AG09319 (cell line): Measurements from ENCODE around the gene CIAO3.

Experiments
- DNase-seq: peaks from one replicate; pipeline ENCODE4 v3.0.0-alpha.2; 2010; ENCODE audit warnings: low read depth; ENCODE audit errors: extremely low read depth
- TF ChIP-seq, protein P1 (sequence below): IDR thresholded peaks from 2 replicates; pipeline ENCODE4 v1.5.1; 2011; ENCODE audit warnings: low read depth, mild to moderate bottlenecking, inconsistent platforms, low read length, moderate library complexity

The CIAO3 gene

DNA sequence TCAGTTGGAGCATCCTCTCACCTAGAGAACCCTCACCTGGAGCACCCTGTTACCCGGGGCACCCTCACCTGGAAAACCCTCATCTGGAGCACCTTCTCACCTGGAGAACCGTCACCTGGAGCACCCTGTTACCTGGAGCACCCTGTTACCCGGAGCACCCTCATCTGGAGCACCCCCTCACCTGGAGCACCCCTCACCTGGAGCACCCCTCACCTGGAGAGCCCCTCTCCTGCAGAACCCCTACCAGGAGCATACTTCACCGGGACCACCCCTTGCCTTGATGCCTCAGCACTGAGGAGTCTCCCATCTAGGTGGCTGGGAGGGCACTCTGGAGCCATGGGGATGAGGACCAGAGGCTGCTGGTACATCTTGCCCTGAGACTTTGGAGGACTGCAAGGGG lies 31.8 kb downstream of the CIAO3 start:
- TF ChIP-seq, protein P1, sequence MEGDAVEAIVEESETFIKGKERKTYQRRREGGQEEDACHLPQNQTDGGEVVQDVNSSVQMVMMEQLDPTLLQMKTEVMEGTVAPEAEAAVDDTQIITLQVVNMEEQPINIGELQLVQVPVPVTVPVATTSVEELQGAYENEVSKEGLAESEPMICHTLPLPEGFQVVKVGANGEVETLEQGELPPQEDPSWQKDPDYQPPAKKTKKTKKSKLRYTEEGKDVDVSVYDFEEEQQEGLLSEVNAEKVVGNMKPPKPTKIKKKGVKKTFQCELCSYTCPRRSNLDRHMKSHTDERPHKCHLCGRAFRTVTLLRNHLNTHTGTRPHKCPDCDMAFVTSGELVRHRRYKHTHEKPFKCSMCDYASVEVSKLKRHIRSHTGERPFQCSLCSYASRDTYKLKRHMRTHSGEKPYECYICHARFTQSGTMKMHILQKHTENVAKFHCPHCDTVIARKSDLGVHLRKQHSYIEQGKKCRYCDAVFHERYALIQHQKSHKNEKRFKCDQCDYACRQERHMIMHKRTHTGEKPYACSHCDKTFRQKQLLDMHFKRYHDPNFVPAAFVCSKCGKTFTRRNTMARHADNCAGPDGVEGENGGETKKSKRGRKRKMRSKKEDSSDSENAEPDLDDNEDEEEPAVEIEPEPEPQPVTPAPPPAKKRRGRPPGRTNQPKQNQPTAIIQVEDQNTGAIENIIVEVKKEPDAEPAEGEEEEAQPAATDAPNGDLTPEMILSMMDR = no peak
- DNase-seq = no peak

DNA sequence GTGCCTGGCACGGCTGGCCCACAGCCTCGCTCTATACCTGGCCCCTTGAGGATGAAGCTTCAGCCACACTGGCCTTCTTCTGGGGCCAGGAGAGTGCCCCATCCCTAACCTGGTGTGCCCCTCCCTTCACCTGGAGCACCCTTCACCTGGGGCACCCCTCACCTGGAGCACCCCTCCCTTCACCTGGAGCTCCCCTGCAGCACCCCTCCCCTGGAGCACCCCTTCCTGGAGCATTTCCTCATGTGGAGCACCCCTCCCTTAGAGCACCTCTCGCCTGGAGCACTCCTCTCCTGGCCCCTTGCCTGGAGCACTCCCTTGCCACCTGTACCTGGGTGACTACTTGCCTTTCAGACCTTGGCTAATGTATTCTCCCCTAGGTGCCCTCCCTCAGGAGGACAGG lies 32.8 kb downstream of the CIAO3 start:
- DNase-seq = no peak

DNA sequence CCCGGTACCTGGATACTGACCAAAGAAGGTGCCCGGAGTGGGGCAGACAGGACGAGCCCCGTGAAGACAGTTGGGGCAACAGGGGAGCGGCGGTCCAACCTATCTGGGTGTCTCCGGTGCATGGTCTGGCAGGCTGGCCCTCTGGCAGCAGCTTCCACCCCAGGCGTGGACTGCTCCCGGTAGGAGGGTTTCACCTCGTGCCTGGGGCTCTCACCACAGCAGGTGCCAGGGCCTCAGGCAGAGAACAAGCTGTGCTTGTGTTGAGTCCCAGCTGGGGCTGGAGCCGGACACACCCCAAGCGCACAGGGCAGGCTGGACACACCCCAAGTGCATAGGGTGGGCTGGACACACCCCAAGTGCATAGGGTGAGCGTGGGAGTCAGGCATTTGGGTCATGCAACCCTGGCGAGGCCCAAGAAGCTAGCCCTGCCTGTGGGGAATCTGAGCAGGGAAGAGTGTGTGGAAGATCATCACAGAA lies 33.7 kb downstream of the CIAO3 start:
- TF ChIP-seq, protein P1 = no peak

More for the DNA sequence above, 32.8 kb downstream of the CIAO3 start:
- TF ChIP-seq, protein P1 = no peak

DNA sequence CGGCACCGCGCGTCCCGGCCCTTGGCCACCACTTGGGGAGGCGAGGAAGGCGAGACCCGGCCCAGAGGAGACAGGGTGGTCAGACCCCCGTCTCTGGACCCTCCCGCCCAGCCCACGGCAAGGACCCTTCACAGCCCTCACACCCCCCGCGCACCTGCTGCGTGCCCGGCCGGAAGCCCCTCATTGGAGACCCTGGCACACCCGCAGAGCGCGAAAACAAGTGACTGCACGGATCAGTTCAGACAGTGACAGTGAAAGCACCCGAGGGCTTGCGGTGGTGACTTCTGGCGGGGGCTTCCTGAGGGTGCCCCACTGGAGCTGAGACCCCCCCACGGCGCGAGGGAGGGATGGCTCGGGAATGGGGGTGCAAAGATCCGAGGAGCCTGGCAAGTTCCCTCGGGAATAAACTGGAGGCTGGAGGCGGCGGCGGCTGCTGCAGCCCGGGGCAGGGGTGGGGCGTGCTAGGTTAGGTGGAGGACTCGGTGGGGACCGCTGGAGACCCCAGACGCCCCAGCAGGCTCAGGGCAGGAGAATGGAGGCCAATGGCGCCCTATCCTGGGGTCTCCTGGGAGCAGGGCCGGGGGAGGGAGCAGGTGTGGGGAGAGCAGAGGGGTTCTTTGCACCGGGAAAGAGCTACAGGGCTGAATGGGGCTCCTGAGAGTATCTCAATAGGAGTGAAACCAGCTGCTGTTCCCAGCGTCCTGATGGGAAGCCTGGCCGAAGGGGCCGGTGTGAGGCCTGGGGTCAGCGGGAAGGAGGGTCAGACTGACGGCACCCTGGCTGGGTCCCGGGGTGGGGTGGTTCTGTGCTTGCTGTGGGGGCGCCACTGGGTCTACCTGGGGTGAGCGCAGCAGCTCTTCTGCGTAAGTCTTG lies 34.4 kb downstream of the CIAO3 start:
- DNase-seq = no peak
- TF ChIP-seq, protein P1 = no peak

More for the DNA sequence above, 33.7 kb downstream of the CIAO3 start:
- DNase-seq = no peak

DNA sequence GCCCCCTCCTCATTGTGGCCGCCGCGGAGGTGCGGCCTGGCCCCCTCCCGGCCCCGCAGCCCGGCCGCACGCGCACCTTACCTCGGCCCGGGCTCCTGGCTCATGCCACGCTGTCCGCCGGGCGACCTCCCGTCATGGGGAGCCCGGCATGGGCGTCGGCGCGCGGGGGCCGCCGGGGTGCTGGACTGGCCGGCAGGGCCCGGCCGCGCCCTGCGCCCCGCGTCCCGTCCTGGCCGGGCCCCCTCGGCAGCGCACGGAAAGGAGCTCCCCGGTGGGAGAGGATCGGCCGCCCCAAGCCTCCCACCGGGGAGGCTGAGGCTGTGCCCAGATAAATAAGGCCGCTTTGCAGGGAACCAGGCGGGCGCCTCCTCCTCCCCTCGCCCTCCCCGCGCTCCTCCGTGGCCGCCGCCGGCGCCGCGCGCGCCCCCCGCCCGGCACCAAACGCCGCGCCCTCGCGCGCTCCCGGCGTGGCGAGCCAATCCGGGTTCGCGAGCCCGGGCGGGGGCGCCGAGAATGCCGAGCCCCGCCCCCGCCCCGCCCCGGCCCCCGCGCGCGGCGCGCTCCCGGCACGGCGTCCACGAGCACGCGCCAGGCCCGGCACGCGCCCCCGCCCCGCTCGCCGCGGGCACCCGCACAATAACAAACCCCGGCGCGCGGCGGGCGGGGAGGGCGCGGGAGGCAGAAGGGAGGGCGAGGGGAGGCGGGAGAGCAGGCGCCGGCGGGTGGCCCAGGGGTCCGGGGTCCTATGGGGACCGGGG lies 35.2 kb downstream of the CIAO3 start, which contains the start of gene FBXL16:
Gene FBXL16 (minus strand): TSS at position 371 of the 758 bp plus-strand sequence. CDS start 8,396 bp downstream, outside the sequence.
- no peak for DNase-seq
- TF ChIP-seq, protein P1 = no peak

DNA sequence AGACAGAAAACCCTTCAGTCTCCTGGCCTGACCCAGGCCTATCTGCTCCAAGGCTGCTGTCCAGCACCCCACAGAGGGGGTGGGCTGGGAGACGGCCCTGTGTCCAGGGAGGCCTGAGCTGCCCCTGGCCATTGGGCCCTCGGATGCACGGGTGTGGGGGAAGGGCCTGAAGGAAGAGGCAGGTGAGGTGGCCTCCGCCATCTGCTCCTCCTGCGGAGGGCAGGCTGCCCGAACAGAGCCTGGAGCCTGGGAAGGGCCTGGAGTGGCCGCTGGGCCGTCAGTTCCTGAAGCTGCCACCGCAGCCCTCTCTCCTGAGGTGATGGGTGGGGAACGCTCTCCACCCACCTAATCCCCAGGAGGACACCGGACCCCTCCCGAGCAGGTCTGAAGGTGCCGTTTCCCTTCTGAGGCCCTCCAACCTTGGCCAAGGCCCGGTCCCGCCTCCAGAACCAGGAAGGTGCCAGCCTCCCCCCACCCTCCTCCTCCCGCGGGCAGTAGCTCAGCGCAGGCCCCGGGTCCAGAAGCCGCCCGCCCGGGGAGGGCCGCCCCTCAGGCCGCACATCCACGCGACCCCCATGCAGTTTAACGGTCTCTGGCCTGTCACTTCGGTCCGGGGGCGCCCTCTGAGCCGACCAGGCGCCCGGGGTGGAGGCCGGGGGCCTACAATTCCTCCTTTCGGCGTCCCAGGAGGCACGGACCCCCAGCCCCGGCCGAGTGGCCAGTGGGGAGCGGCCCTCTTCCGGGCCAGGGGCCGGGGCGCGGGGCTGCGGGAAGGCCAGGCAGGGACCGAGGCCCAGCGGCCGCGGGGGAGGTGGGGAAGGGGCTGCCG lies 36.0 kb downstream of the CIAO3 start:
- no peak for DNase-seq
- TF ChIP-seq, protein P1 = no peak
